Left hindlimb (tissue), 1 donor: ENCODE measurements around the gene STK38L.
"Not testable (repeated sequence)": the region's sequence is repeated elsewhere in the genome, so short reads cannot be mapped to it uniquely, and the experiment has no call there.

Experiments used
- DNase-seq: peaks from one replicate; pipeline ENCODE4 v3.0.0-alpha.2; 2018

Gene STK38L

DNA sequence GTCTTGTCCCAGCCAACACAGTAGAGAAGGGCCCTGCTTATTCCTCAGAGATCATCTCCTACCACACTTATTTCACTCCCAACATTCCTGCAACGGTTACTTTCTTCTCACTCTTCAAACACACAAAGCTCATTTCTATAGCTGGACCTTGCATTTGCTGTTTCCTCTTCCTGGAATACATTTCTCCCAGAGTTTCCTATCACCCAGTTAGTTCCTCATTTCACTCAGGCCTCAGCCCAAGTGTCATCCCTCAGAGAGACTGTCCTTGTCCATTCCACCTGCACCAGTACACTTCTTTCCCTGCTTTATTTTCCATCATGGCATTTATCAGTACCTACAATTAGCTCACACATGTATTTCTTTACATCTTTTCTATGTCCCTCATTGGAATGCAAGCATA, 14.7 kb upstream of the STK38L start:
- DNase-seq, result no peak

DNA sequence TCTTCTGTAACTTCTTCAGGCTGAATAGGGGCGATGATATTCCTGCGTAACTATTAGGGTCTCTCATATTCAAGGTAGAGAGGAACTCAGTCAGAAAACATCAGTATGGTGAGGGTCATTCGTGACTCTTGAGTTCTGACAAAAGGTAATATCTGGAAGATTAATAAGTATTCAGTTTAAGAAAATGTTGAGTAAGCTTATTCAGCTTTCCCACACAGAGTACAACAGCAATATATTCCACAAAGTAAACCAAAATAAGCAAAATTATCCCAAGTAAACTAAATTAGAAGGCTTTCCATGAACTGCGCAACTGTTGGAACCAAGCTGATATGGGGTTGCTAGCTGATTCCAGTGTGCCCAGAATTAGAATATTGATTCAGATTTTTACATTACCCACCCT, 12.7 kb upstream of the STK38L start:
- DNase-seq, result not testable (repeated sequence)

DNA sequence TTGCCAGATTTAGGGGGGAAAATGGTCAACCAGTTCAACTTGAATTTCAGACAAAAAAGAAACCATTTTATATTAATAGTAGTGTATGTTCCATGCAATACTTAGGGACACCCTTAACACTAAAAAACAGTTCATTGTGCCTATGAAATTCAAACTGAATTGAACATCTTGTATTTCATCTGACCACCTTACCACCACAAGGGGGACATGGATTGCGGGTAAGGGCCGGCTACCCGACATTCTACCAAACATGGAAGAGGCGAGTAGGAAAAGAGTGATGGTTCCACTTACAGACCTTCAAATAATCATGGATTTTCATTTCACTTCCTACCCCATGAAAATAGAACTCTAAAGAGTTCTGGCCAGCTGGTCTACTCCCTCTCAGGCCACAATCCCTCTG, 10.3 kb upstream of the STK38L start:
- no peak for DNase-seq

DNA sequence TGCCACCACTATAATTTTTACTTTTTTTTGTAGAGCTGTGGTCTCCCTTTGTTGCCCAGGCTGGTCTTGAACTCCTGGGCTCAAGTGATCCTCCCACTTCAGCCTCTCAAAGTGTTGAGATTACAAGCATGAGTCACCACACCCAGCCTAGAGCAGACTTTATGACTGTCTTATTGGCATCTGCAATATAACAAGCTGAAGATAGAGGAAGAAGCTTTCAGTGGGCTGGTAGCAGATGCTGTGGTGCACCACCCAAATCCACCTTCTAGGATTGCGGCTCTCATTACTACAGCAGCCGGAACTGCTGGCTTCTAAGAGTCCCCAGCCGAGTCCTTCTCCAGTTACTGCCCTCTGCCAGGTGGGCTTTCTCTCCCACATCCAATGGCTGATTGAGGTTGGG, 7.6 kb upstream of the STK38L start:
- DNase-seq, result no peak

DNA sequence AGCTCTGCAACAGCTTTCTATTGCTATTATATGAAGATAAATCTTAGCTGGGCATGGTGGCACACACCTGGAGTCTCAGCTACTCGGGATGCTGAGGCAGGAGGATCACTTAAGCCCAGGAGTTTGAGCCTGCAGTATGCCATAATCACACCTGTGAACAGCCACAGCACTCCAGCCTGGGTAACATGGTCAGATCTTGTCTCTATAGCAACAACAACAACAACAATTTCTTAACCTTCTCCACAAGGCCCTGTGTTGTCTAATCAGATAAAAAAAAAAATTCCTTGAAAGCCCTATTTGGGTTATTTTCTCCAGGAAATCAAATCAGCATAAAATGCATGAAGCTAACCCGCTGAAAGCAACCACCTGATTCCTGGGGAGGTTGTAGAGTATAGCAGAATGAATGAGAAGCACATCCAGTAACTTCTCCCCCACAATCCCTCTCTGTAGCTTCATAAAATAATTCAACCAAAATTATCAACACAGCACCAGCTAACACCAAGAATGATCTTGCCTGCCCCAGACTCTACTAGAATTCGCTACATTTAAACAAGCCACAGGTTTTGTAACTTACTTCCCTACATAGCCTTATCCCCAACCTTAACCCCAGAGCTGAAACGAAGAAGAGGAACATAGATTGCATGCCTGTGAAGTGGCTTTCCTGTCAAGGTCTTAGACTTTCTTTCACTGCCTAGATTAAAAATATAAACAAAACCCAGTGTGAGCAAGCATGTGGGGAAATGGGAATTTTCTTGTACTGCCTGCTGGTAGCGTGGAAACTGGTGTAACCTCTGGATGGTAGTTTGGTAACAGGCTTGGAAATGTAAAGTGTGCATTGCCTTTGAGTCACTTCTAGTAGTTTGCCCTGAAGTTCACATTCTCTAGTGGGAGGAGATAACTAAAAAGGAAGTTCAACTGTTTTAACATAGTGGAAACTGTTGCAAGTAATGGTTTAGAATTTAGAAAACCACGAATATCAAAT, 6.0 kb upstream of the STK38L start:
- DNase-seq, result no peak

DNA sequence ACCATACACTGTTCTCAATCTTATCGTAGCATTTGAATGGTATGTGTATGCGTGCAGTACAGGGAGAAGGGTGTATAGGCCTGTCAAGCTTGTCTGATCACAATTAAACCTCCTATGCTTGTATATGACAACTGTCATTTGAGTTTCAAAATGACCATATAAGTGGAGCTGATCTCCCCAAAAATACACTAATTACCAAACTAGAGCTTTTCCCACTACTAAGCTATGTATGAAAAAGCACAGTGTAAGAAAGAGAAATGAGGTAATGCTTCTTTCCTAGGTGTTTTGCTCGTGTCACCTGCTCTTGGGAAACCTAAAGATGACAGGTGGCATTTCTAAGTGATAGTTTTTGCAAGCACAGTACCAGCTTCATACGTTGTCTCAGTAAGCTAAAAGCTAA, 1.1 kb upstream of the STK38L start:
- DNase-seq, result no peak

DNA sequence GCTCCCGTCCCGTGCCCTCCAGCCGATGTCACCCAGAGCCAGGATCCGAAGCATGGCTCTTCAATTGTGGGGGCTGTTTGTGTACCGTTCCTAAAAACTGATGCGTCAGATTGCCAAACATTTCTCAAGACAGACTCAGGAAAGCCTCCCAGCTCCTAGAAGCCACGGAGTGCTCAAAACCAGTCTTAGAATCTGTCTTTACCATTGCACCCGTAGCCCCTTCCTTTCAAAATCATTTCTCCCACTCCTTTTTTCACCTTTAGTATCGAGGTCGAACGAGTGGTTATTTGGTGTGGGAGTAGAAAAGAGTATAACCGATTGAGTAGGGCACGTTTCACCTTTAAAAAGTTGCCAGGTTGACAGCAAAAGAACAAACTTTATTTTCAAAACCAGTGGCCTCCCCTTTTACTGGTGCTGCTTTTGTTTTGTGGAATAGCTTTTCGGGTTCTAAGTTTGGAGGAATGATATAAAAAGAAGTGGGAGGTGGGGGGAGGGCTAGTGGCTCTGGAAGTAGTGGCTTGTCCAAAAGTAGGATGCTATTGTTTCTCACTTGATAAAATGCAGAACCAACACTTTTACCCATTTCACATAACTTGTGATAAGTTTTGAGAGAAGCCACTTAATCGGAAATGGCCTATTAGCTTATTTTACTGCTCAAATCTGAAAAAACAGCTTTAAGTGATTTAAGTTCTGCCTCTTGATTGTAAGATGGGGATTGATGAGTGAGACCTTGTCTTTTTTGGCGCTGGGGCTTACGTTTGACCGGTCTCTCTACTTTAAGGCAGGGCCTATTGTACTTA, 803 bp downstream of the STK38L start:
- no peak for DNase-seq

DNA sequence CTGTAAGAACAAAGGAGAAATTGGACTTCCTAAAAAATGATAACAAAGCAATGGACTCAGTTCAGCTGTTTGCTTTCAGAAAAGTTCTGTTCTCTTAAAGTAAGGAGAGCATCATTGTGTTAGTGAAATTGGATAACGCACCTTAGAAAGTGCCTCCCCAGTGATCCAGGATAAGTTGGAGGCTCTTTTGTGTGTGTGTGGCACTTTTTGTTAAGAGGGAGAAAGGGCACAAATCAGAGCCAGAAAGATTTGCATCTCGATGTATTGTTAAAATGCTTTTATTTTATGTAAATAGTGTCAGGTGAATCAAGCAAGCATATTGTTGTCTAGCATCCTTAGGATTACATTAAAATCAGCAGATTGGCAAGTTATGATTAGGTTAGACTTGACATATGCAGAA, 2.1 kb downstream of the STK38L start:
- DNase-seq, result no peak

DNA sequence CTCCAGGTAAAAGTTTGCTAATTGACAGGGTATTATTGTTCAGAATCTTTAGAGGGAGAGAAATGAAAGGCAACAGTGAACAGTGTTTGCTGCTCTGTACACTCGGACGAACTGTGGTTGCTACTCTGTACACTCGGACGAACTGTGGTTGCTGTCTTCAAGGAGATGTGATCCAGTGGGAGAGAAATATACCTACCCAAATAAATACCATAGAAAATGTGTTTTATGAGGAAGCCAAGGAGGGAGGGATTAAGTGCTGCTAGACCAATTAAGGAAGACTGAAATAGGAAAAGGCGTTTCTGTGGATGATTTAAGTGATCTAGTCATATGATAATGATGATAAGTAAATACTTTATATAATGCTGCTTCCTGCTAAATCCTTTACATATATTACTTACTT, 2.7 kb downstream of the STK38L start:
- DNase-seq, result no peak

DNA sequence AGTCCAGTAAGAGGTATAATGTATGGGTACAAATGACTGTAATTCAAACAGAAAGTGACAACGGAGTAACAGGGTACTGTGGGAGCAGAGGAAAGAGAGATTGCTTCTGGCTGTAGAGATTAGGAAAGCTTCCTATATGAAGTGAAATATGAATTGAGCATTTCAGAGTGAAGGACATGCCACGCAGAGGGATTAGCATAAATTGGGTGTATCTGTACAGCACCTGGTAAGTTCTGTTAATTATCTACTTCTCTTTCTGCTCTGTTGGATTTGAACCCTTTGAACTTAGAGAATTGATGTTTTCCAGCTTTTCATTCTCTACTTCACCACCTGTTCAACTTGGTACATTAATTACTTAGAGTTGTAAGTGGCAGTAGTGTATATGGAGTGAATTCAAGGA, 8.8 kb downstream of the STK38L start:
- DNase-seq, result no peak

DNA sequence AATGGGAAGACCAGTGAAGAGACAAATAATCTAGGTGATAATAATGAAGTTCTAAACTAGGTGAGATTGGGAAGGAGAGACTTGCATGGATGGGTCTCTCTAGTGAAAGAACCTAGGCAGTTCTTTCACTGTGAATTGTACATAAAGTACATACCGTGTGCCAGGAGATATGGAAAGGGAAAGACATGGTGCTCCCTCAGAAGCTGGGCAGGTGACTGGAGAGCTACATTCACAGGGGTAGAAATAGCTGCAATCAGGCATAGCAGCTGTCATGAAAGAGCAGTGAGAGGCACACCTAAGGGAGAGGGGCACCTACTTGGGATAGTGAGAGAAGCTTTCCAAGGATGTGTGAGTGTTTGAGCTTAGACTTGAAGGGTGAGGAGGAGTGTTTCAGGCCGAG, 9.3 kb downstream of the STK38L start:
- DNase-seq, result no peak

DNA sequence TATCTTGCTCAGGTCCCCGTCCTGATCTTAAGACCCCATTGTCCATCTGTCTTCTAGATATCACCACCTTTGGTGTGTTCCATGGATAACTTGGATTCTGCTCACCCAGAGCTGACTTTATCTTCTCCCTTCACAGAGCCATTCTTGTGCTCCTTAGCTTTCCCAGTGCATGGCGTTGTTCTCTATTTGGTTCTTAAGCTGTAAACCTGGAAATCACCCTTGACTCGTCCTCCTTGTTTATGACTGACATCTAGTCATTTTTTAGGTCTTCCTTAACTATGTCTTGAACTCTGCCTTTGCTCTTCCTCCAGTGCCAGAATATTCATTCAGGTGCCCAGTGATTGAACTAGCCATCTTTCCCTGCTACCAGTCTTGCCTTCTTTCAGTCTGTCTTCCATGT, 11.7 kb downstream of the STK38L start:
- no peak for DNase-seq

DNA sequence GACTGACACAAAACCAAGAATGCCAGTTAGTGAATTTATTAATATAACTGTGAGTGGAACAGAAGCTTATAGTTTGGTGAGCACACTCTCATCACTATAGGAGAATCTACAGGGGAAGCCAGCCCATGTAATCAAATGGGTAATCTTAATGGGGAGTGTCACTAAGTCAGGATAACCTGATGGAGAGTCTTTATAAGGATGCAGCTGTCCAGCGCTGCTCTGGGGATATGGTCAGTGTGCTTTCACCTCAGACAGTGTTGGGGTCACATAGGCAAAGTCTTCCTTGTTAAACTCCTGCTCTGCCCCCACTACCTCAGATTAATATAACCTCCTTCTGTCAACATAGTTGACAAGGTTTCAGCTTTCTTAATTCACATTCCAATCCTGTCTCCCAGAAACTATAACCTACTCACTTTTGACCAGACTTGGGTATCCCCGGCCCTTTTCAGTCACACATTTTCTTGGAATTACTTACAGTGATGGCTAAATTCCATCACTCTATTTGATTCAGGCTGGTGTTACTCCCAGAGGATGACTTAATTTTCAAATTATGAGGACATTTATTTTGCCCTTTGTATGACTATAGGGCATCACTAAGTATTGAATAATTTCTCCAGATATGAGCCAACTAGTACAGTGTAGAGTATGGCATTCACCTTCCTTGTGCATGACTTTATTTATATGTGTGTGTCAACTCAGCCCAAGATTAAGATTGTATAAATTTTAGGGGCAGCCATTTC, 13.2 kb downstream of the STK38L start:
- no peak for DNase-seq

DNA sequence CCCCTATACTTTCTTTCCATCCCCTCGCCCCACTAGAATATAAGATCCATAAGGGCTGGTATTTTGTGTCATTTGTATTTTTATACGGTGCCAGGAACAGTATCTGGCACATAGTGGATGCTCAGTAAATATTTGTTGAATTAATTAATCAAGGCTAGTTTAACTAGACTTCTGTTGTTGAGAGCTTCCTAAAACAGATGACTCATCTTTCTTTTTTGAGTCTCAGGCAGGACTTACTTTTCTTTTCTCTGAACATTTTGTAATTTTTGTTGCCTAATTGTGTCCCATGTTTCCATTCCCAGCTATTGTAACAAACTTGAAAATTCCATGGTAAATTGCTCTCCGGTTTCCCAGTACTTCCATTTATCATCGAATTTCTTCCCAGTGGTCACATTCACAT, 16.7 kb downstream of the STK38L start:
- DNase-seq, result no peak

DNA sequence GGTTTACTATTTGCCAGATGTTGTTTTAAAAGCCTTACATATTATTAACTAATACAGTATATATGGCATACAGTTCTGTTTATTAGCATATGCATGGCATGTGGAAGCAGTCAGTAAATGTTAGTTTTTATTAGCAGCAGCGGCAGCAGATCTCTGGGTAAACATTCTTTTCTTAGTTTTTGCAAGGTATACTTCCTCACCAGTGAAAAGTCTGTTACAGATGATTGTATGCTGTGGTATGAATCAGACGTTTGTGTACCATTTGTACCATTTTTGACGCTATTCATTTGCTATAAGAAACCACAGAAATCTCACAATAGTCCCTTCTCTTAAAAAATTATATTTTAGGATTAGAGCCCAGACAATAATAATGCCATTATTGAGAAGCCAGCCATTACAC, 17.8 kb downstream of the STK38L start:
- no peak for DNase-seq

DNA sequence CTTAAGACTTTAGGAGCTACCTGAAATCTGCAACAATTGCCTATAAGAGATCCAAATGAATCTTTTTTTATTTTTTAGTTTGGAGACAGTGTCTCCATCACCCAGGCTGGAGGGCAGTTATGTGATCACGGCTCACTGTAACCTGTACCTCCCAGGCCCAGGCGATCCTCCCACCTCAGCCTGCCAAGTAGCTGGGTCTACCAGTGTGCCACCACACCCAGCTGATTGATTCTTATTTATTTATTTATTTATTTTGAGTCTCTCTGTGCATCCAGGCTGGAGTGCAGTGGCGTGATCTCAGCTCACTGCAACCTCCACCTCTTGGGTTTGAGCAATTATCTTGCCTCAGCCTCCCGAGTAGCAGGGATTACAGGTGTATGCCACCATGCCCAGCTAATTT, 26.1 kb downstream of the STK38L start:
- DNase-seq, result no peak

DNA sequence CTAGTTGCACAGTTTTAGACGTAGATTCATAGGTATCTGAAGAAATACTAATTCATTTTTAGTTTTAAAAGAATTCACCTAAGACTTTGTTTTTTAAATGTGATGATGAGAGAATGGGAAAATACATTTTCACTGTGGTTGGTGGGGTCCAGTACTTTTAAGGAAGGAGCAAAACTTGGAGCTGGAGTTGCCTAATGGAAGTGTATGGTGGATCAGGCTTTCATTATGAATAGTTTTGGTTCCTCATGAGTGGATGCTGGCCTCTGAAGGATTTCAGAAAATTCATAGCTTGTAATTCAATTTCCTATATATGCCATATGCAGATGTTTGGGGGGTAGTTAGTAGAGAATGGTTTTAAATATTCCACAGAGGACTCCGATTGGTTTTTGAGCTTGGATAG, 27.1 kb downstream of the STK38L start:
- no peak for DNase-seq

DNA sequence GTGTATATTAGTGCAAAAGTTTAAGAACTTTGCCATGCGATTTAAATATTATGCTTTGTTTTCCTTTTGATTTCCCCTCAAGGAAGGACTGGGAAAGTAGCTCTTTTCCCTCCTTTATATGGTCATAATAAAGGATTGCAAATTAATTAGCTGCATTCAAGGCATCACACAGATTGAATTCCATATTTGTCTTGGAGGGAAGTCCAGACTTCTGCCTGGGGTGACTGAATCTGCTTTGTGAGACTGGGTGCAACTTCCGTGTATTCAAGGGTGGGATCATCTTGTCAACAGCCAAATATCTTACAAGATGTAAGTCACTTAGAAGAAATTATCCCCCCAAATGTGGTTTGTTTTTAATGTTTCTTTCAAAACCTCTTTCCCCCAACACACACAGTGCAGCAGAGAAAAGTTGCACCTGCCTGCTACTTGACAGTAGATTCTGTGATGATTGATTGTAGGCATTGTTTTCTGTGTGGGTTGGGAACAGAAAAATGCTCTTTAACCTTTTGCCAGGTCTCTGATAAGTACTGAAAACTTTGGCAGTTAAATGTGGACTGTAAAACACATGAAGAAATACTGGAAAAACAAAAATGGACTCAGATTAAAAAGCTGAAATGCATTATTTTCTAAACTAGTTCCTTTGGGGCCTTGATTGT, 28.4 kb downstream of the STK38L start:
- DNase-seq, result no peak

DNA sequence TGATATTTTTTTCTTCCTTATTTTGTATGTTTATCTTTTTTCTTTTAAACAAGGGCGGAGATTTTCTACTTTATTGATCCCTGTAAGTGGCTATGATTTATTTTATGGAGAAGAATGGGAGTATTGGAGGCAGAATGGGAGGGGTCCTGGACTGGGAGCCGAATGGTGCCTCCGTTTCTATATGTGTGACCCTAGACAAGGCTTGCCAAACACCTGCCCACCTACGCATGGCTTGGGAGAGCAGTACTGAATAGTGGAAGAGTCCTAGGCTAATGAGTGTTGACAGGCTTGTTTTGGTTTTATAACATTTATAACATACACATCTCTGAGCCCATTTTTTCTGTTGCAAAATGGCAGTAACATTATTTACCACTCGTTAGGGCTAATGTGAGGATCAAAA, 29.0 kb downstream of the STK38L start:
- DNase-seq, result no peak

DNA sequence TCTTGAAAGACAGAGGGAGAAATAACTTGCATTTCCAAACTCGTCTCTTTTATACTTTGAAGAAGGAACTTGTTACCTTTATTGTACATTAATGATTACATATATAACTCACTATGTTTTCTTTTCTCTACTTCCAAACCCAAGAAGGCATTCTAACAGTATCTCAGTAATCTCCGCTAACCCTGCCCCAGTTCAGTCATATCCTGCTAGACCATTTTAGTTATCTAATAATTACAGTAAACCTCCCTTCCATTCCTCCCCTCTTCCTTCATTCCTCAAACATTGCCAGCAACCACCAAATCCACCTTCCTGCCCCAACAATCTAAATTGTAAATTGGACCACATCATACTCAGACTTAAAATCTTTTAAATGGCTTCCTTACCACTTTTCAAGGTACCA, 30.6 kb downstream of the STK38L start:
- no peak for DNase-seq

DNA sequence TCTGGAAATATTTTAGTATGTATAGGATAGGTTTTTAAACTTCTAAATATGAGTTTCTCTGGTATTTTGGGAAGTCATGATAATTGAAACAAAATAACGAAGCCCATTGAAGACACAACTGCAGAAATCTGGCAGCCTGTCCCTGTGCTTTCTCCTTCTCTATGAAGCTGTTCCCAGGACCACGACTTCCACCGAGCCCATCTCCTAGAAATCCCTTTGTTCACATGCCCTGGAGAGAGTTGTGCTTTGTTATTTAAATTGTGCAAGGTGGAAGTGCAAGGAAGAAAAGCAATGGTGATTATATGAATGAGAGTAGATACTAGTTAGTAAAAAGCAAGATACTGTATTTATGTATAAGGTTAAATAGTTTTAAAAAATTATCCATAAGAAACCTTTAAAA, 32.2 kb downstream of the STK38L start:
- DNase-seq, result no peak

DNA sequence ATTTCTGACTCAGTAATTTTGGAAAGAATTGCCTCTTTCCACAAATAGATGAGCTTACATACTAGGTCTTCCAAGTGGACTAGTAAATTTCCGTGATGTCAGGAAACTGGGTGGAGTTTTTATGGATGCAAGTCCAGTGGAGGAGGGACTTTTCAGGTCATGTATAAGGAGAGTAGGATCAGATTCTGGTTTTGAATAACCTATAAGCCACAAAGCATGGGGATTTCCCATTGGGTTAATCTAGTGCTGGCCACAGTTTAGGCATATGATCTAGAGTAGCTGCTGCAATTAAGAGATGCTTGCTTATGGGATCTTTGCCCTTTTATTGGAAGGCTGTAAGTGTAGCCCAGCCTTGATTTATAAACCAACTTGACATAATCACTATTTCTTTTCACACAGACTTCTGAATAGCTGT, 33.8 kb downstream of the STK38L start:
- no peak for DNase-seq

DNA sequence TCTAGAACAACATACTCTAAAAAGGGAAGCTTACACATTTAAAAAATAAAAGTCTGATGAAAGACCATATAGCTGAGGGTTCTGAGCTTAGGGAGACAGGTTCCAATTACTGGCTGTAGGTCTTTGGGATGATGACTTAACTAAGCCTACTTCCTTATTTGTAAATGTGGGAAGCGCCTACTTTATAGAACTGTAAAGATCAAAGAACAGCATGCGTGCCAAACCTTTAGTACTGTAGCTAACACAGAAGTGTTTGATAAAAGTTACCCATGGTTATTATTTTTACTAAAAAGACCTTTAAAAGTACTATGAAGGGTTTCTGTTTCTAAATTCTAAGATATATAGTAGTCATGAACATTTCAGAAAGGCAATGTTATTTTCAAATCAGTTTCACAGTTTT, 35.7 kb downstream of the STK38L start:
- DNase-seq, result no peak
